Measurements from ENCODE around the gene AGAP1. TPM values are rescaled to one million over a fixed set of nuclear protein-coding genes. Genes with fewer than 3 reads are reported as not detected.
"Not testable (repeated sequence)": the region's sequence is repeated elsewhere in the genome, so short reads cannot be mapped to it uniquely, and the experiment has no call there.

AGAP1 gene
- total RNA-seq, 2 donors from 2014 or later, result 16.1 to 40.1 TPM

DNA sequence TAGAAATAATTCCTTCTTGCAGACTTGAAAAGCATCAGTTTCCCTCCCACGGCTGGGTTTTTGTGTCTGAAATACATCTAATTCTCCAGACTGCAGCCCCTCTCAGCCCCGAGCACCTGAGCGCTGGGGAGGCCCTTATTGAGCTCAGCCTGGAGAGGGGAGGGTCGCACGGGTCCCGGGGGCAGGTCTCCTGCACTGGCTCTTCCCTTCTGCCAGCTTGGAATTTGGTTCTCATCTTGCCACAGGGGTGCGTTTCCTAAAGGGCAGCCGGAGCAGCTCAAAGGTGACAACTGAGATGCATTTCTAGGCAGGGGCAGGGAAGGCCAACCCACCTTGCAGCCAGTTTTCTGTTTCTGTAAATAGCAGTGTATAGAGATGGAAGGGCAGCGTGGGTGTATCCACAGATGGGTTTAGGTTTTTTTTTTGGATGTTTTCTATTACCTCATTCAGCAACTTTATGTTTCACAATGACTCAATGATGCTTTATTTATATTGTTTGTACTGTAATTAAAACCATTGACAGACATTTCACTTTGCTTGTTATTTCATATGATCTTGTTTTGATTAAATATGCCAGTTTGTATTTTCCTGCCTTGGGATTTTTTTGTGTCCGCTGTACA is 637.3 kb downstream of the AGAP1 start:
- Histone ChIP-seq H3K27ac (no peak overlapping the region), H3K36me3 (no peaks in the 10 kb centered on the region), H3K4me3 (no peak overlapping the region), H3K9me3 (no peaks in the 10 kb centered on the region), H3K4me1 (replicated peaks) (no peaks in the 10 kb centered on the region), H3K27me3 (replicated peaks; ENCODE audit: insufficient read depth) (no peaks in the 10 kb centered on the region)
- DNase-seq (ENCODE audit: low spot score), result no peak
- TF ChIP-seq, protein P1, sequence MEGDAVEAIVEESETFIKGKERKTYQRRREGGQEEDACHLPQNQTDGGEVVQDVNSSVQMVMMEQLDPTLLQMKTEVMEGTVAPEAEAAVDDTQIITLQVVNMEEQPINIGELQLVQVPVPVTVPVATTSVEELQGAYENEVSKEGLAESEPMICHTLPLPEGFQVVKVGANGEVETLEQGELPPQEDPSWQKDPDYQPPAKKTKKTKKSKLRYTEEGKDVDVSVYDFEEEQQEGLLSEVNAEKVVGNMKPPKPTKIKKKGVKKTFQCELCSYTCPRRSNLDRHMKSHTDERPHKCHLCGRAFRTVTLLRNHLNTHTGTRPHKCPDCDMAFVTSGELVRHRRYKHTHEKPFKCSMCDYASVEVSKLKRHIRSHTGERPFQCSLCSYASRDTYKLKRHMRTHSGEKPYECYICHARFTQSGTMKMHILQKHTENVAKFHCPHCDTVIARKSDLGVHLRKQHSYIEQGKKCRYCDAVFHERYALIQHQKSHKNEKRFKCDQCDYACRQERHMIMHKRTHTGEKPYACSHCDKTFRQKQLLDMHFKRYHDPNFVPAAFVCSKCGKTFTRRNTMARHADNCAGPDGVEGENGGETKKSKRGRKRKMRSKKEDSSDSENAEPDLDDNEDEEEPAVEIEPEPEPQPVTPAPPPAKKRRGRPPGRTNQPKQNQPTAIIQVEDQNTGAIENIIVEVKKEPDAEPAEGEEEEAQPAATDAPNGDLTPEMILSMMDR (IDR thresholded peaks at IDR 0.05), result no peak
- no peak for TF ChIP-seq POLR2AphosphoS5 (IDR thresholded peaks at IDR 0.05)
- TF ChIP-seq POLR2A (IDR thresholded peaks at IDR 0.05), result no peak
- 84% methylated on average over 10 of the region's 10 CpGs for WGBS
- intact Hi-C loops (cut with DNase I), result no loop called here

DNA sequence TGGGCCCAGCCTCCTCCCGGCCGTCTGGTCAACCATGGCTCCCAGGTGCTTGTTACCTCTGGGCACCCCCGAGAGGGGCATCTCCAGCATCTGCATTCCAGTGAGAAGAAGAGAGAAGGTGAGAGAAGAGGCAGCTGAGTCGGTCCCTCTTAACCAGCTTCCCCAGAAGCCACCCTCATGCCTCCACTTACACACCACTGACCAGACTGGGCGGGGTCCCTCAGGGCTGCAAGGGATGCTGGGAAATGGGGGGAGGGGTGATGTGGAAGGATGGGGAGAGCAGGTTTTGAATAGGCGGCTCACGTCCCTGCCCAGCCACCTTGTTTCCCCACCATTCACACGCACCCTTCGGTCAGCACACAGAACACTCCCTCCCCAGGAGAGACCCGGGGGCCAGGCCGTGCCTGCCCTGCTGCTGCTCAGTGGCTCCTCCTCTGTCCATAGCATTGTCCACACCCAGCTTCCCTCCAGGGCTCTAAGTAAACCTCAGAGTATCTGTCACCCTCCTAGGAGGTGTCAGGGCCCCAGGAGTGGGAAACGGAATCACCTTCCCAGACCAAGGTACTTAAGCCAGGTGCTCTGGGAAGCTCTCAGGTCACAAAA is 639.7 kb downstream of the AGAP1 start:
- Histone ChIP-seq H3K27ac (no peak overlapping the region), H3K9me3 (no peaks in the 10 kb centered on the region), H3K4me1 (replicated peaks) (no peaks in the 10 kb centered on the region), H3K27me3 (replicated peaks; ENCODE audit: insufficient read depth) (no peaks in the 10 kb centered on the region), H3K4me3 (no peak overlapping the region), H3K36me3 (no peaks in the 10 kb centered on the region)
- TF ChIP-seq, protein P1 (IDR thresholded peaks at IDR 0.05), result no peak
- TF ChIP-seq POLR2A (IDR thresholded peaks at IDR 0.05), result no peak
- TF ChIP-seq POLR2AphosphoS5 (IDR thresholded peaks at IDR 0.05), result no peak
- DNase-seq (ENCODE audit: low spot score), result no peak
- intact Hi-C loops (cut with DNase I), result no loop called here
- WGBS, result 94% methylated on average over 12 of the region's 12 CpGs

DNA sequence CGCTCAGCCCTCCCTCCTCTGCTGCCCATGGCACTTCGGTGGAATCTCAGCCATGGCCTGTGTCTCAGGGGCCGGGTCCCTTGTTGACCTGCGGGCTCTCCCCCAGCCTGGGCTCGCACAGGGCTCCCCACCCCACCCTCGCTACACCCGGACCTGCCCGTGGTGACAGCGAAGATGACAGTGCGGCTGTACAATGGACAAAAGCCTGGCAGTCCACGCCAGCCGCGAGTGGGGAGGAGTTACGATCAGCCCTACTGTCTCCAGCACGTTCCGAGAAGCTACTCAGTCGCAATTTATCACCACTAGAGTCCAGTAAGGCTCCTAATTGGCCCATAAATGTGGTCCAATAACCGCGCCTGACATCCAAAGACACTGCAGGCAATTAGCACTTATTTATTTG is 642.7 kb downstream of the AGAP1 start:
- no peak for TF ChIP-seq POLR2AphosphoS5 (IDR thresholded peaks at IDR 0.05)
- no peak overlapping the region for H3K4me3 ChIP-seq
- no peaks in the 10 kb centered on the region for H3K9me3 ChIP-seq
- no peaks in the 10 kb centered on the region for H3K27me3 ChIP-seq (replicated peaks; ENCODE audit: insufficient read depth)
- H3K4me1 ChIP-seq (replicated peaks), result no peaks in the 10 kb centered on the region
- intact Hi-C loops (cut with DNase I), result no loop called here
- no peaks in the 10 kb centered on the region for H3K36me3 ChIP-seq
- H3K27ac ChIP-seq, result no peak overlapping the region
- no peak for DNase-seq (ENCODE audit: low spot score)
- WGBS, result 51% methylated on average over 13 of the region's 19 CpGs

DNA sequence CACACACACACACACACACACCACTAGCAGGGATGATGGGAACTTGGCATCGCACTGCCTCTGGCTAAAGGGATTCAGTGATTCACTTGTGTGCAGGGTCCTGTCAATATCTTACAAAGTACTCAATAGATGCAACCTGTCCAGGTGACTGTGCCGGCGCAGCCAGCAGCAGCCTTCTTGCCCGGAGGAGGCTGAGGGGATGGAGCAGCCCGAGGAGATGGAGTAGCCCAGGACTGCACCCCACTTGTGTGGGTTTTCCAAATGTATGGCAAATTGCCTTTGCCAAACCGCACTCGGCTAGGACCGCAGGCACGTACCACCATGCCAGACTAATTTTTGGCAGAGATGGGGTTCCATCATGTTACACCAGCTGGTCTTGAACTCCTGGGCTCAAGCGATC is 643.2 kb downstream of the AGAP1 start:
- DNase-seq (ENCODE audit: low spot score), result no peak
- H3K4me3 ChIP-seq, result no peak overlapping the region
- H3K27ac ChIP-seq, result no peak overlapping the region
- no peaks in the 10 kb centered on the region for H3K4me1 ChIP-seq (replicated peaks)
- intact Hi-C loops (cut with DNase I), result no loop called here
- 92% methylated on average over 10 of the region's 10 CpGs for WGBS
- no peaks in the 10 kb centered on the region for H3K27me3 ChIP-seq (replicated peaks; ENCODE audit: insufficient read depth)
- TF ChIP-seq POLR2AphosphoS5 (IDR thresholded peaks at IDR 0.05), result no peak
- TF ChIP-seq, protein P1 (IDR thresholded peaks at IDR 0.05), result no peak
- TF ChIP-seq POLR2A (IDR thresholded peaks at IDR 0.05), result no peak
- no peaks in the 10 kb centered on the region for H3K9me3 ChIP-seq
- H3K36me3 ChIP-seq, result no peaks in the 10 kb centered on the region

DNA sequence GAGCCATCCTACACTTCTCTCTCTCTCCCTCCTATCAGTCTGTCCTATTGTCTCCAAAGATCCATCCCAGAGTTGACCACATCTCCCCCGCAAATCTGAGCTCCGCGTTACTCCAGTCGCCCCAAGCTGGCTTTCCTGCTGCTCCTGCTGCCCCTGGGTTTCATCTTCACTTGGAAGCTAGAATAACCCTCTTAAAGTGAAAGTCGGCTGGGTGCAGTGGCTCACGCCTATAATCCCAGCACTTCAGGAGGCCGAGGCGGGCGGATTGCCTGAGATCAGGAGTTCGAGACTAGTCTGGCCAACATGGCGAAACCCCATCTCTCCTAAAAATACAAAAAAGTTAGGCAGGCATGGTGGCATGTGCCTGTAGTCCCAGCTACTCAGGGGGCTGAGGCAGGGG is 647.8 kb downstream of the AGAP1 start:
- H3K27me3 ChIP-seq (replicated peaks; ENCODE audit: insufficient read depth); H3K4me1 ChIP-seq (replicated peaks); H3K36me3 ChIP-seq; H3K4me3 ChIP-seq; intact Hi-C loops (cut with DNase I); DNase-seq (ENCODE audit: low spot score); H3K27ac ChIP-seq; H3K9me3 ChIP-seq: not testable (repeated sequence)
- WGBS, result 95% methylated on average over 11 of the region's 11 CpGs

DNA sequence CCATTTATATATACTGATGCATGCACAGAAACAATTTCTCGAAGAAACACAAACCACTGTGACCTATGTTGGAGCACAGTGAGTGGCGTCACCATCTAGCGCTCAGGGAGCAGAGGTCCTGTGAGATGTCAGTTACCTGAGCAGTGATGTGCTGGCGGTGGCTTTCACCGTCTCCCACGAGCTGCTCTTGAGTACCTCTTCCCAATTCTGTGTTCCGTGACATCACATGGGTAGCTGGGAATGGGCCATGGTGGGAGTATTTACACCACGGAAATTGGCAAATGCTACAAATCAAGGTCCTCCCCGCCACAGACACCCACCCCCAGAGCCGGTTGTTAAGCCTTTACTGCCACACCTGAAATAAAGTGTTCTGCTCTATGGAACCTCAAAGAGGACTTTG is 650.0 kb downstream of the AGAP1 start:
- Histone ChIP-seq H3K9me3 (no peaks in the 10 kb centered on the region), H3K4me3 (no peak overlapping the region), H3K4me1 (replicated peaks) (no peaks in the 10 kb centered on the region), H3K27ac (no peak overlapping the region), H3K27me3 (replicated peaks; ENCODE audit: insufficient read depth) (no peaks in the 10 kb centered on the region), H3K36me3 (no peaks in the 10 kb centered on the region)
- WGBS, result 94% methylated on average over 10 of the region's 10 CpGs
- intact Hi-C loops (cut with DNase I), result no loop called here
- DNase-seq (ENCODE audit: low spot score), result no peak
- no peak for TF ChIP-seq POLR2AphosphoS5 (IDR thresholded peaks at IDR 0.05)
- no peak for TF ChIP-seq POLR2A (IDR thresholded peaks at IDR 0.05)
- TF ChIP-seq, protein P1 (IDR thresholded peaks at IDR 0.05), result no peak
